MV-4-11 (cell line): ENCODE measurements around the gene PATL2.
"Not testable (repeated sequence)": the region's sequence is repeated elsewhere in the genome, so short reads cannot be mapped to it uniquely, and the experiment has no call there.

ENCODE experiments used
- DNase-seq: peaks from one replicate; lab custom pipeline; 2025; lab: John Stamatoyannopoulos, UW

PATL2 gene

DNA sequence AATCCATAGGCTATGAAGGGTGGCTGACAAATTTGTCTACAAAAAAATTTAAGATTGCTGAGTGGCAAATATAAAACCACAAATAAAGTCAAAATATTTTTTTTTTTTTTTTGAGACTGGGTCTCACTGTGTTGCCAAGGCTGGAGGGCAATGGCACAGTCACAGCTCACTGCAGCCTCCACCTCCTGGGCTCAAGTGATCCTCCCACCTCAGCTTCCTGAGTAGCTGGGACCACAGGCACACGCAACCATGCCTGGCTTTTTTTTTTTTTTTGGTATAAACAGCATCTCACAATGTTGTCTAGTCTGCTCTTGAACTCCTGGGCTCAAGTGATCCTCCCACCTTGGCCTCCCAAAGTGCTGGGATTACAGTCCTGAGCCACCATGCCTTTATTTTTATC, 20.9 kb downstream of the PATL2 start:
- not testable (repeated sequence) for DNase-seq

DNA sequence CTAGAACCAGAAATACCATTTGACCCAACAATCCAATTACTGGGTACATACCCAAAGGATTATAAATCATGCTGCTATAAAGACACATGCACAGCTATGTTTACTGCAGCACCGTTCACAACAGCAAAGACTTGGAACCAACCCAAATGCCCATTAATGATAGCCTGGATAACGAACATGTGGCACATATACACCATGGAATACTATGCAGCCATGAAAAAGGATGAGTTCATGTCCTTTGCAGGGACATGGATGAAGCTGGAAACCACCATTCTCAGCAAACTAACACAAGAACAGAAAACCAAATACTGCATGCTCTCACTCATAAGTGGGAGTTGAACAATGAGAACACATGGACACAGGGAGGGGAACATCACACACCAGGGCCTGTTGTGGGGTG, 21.8 kb downstream of the PATL2 start:
- not testable (repeated sequence) for DNase-seq

DNA sequence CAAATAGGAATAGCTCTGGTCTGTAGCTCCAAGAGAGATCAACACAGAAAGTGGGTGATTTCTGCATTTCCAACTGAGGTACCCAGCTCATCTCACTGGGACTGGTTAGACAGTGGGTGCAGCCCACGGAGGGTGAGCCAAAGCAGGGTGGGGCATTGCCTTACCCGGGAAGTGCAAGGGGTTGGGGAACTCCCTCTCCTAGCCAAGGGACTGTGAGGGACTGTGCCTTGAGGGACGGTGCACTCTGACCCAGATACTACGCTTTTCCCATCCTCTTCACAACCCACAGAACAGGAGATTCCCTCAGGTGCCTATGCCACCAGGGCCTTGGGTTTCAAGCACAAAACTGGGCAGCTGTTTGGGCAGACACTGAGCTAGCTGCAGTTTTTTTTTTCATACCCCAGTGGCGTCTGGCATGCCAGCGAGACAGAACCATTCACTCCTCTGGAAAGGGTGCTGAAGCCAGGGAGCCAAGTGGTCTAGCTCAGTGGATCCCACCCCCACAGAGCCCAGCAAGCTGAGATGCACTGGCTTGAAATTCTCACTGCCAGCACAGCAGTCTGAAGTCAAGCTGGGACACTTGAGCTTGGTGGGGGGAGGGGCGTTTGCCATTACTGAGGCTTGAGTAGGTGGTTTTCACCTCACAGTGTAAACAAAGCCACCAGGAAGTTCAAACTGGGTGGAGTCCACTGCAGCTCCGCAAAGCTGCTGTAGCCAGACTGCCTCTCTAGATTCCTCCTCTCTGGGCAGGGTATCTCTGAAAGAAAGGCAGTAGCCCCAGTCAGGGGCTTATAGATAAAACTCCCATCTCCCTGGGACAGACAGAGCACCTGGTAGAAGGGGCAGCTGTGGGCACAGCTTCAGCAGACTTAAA, 28.1 kb downstream of the PATL2 start:
- DNase-seq, result peak; percentile 4

GRCh38 chr15:44682211-44682610, 28.9 kb downstream of the PATL2 start:
- DNase-seq, result peak; percentile 40

DNA sequence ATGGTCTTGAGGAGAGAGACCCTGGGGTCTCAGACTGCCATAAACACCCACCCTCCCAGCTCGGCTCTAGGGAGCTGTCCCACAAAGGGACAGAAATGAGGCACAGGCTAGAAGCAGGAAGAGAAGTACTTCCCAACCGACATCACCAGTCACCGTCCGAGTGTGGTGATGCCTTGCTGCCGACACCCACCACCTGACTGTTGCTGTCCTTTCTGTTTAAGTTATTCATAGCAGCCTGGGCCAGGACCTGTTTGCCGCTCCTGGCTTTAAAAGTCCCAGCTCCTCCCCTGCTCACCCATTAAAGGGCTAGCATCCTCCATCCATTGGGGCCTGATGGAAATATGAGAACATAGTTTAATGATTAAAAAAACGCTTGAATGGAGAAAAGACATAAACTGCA, 34.4 kb downstream of the PATL2 start:
- no peak for DNase-seq

GRCh38 chr15:44675911-44676310, 35.2 kb downstream of the PATL2 start:
- no peak for DNase-seq

DNA sequence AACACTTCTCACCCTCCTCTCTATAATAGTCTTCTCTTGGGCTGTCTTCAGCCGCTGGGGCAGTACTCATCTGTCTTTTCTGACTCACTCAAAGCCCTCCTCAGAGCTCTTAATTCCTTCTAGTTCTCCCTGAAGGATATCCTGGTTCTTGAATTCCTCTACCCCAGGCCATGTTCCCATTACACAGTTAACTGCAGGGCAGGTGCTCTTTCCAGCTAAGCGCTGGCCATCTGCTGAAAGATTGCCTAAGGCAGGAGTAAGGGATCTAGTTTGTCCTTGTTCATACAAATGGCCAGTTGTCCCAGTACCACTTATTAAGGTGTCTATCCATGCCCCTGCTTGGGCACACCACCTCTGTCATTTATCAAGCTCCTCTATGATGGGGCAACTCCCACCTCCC, 37.5 kb downstream of the PATL2 start:
- no peak for DNase-seq

DNA sequence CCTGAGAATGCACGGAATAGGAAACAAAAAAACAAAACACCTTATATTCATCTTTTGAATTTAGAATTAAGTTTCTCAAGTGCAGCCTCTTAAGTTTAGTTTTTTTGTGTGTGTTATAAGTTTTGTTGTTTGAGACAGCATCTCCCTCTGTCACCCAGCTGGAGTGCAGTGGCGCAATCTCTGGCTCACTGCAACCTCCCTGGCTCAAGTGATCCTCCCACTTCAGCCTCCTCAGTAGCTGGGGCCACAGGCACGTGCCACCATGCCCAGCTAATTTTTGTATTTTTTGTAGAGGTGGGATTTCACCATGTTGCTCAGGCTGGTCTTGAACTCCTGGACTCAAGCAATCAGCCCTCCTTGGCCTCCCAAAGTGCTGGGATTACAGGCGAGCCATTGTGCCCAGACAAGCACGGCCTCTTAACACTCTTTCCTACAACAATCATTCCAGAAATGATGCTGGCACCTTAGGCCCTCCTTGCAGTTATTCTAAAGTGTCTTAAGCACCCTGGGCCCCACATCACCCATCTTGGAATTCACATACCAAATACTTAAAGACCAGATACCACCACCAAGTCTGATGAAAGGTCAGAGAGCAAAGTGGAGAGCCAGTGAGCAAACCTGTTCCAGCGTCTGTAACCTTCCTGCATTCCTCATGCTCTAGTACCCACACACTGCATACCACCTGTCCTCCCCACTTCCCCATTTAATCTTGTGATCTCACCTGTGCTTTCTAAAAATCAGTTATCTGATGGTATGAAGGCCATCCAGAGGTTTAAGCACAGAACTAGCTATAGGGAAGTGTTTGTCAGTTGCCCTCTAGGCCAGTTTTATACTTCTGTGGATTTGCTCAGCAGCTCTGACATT, 40.8 kb downstream of the PATL2 start:
- peak; percentile 13 for DNase-seq

DNA sequence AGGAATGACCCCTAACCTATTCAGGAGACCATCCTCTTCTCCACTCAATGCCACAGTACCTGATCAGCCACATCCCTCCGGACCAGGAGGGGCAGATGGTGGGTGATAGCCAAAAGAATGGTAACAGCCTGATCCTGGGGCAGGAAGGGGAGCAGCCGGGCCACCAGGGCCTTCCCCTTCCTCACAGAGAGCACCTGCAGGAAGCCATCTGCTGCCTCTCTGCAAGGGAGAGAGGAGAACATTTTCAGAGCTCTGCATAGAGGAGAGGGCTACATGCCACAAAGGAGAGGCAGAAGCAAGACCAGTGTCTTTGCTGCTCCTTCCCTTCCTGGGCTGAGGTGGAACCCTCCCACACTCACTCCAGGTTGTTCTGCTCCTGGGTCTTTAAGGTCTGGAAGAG, 42.2 kb downstream of the PATL2 start:
- no peak for DNase-seq

- no peak for DNase-seq
Measured at GRCh38 chr15:44667039-44667360, 44.1 kb downstream of the PATL2 start.

DNA sequence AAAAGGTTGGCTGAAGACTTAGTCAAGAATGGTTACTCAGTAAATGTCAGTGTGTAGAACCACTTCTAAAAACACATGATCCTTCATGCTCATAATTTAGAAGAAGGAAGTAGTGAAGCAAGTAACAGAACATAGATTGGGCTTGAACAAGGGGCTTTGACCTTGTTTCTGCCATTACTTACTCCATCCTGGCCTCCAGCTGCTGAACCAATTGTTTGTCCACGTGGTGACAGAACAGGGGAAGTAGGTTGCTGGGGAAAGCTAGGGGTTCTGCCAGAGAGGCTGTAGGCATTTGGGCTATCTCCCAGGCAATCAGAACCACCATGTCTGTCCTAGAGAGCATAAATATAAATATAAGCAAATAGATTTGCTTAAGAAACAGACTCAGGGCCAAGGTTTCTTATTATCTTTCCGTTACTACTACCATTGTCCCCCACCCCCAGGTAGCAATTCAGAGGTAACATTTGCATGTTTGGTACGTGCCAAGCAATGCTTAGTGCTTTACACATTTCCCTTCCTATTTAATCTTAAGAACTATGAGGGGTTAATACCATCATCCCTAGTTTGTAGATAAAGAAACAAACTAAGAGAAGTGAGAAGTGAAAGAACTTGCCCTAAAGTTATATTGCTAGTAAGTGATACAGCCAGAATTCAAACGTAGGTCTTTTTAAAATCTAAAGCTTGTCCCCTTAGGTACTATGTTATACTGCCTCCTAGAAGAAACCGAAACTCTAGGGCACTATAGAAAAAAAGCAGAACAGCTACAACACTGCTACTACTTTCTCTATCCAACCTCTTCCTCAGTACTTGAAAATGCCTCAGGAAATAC, 44.7 kb downstream of the PATL2 start:
- peak; percentile 60 for DNase-seq

DNA sequence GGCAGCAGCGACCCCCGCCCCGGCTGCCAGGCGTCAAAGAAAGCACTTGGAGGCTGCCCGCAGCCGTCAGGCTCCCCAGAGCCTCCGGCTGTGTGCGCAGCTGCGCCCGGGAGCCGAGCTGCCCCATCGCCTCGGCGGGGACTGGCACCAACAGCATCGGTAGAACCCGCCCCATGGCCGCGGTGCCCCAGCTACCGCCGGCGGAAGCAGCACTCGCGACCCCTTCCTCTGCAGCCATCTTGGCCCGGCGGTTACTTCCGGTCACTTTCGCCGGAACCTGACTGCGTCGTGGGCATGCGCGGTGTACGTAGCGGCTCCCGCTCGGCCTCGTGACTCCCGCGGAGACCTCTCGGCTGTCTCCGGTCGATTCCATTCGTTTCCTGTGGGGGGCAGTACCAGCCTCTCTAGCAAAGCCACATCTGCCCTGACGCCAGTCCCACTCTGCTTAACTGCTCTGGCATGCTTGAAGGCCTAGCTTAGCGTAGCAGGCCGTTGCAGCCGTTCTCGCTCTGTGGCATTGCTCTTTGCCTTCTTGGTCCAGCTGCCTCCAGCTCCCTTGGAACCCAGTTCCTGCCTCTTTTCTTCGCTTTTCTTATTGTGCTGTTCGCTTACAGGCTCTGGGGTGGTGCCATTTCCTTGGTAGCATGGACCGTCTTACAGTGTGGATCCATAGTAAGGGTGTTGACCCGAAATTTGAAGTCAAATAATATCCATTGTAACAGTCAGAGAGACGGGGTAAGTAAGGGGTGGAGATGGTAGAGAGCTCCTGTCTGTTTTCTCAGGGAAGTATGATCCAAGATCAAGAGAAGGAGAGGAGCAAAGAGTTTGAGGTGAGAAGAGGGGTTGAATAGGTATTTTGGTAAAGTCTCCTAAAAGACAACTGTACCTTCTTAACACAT, 47.5 kb downstream of the PATL2 start, which contains the start of gene SPG11:
SPG11 (minus strand) TSS at position 253 of the 899 bp plus-strand sequence; CDS start at position 238, 15 bp downstream.
- peak; percentile 98 for DNase-seq

DNA sequence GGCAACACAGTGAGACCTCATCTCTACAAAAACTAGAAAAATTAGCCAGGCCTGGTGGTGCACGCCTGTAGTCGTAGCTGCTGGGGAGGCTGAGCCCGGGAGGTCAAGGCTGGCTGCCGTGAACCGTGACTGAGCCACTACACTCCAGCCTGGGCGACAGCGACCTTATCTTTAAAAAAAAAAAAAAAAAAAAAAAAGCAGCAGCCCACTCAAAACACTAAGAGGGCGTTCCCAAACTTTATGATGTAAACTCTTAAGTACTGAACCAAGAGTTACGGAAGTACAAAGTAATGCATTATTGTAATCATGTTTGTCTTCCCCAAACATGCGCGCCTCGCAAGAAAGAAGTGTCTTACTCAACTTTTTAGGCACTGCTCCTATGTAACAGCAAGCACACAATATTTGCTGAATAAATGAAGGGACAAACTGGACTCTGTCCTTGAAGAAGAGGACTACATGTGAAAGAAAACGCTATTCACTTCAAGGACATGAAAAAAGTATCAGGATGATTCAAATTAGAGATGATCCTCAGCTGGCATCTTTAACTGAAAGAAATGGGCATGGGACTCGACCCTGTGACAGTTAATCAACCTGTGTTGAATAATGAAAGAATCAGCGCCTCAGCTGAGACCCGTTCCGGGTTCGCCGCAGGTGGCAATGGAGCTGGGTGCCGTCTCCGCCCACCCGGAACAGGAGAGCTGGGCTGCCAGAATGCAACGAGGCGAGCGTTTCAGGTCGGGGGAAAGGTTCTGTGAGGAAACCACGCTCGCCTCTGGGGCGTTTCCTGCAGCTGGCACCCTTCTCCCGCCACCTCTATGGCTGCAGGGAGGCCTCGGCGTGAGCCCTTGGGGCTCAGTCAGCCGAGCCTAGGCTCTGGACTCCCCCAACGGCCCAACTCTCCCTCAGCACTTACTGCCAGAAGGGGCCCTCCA, 48.4 kb downstream of the PATL2 start:
- peak; percentile 48 for DNase-seq

DNA sequence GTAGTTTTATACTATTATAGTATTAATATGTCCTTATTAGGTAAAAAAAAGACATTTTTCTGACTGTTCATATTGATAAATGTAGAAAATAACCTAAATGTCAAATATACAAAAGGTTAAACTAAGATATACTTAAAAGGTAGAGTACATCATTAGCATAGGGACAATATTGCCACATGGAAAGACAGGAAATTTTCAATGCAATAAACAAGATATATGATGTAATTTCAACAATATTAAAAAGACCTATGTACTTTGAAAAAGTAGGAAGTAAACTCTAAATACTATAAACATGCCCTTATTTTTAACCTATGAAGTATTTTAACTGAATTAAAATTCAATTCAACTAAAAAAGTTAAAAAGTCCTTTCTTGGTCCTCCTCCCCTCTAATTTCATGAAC, 49.5 kb downstream of the PATL2 start:
- no peak for DNase-seq

GRCh38 chr15:44659056-44659455, 52.1 kb downstream of the PATL2 start:
- no peak for DNase-seq

DNA sequence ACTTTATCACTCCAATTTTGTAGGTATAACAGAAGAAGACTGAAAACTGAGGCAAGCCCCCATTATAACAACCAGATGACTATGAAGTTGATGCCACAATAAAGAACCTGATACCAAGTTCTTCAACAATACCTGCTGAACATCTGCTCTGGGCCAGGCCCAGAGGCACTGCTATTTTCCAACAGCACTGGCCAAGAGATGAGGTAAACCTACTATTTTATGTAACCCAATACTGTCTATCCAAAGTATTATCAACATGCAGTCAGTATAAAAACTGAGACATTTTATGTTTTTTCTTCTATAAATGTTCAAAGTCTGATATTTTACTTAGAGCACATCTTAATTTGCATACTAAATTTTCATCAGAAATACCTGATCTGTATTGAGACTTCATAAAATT, 53.7 kb downstream of the PATL2 start:
- DNase-seq, result no peak

- no peak for DNase-seq
Measured at GRCh38 chr15:44656913-44657312, 54.2 kb downstream of the PATL2 start.

DNA sequence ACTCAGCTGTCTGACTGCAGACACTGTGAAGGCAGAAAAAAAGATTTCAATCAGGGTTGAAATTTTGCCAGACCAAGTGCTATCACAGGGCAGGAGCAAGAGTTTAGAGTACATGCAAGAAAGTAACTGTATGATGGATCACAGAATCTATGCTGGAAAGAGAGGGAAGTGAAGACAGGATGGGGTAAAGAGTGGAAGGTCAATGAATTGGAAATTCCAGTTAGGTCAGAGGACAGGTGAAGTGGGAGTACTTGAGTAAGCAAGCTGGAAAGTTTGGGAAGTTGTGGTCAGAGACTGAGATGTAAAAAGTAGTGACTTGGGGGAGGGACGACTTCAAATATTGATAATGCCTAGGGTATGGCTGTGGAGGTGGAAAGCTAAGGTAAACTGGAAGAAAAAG, 54.8 kb downstream of the PATL2 start:
- no peak for DNase-seq

GRCh38 chr15:44654858-44655257, 56.3 kb downstream of the PATL2 start:
- peak; percentile 34 for DNase-seq

GRCh38 chr15:44647637-44648036, 63.5 kb downstream of the PATL2 start:
- DNase-seq, result no peak
